Upper lobe of left lung (tissue), 6 donors: ENCODE results near the gene NMUR1. TPM values are rescaled to one million over a fixed set of nuclear protein-coding genes. Genes with fewer than 3 reads are reported as not detected.

Source experiments
- ATAC-seq, 2 donors: fragments of 200-7000 bp; cut with Tn5 transposase; one replicate each; pipeline ENCODE4 v1.9.1; 2022; ENCODE audit warnings: mild to moderate bottlenecking in 2 of 2, moderate library complexity in 2 of 2; ENCODE audit not compliant: low FRiP score in 2 of 2
- DNase-seq, 2 donors: peaks; one replicate each; pipeline ENCODE4 v3.0.0-alpha.2; 2019 to 2020
- H3K27ac ChIP-seq, 4 donors: fragments of 200-600 bp; sonication (generic); one replicate each; pipeline ENCODE4 v1.5.1; 2016 to 2019
- H3K27me3 ChIP-seq, 4 donors: fragments of 200-600 bp; sonication (generic); one replicate each; pipeline ENCODE4 v1.5.1; 2017 to 2019
- H3K36me3 ChIP-seq, 4 donors: fragments of 200-600 bp; sonication (generic); one replicate each; pipeline ENCODE4 v1.5.1; 2016 to 2019
- H3K4me1 ChIP-seq, 4 donors: fragments of 200-600 bp; sonication (generic); one replicate each; pipeline ENCODE4 v1.5.1; 2018 to 2019
- H3K4me3 ChIP-seq, 4 donors: fragments of 200-600 bp; sonication (generic); one replicate each; pipeline ENCODE4 v1.5.1; 2017 to 2019; ENCODE audit warnings: mild to moderate bottlenecking in 2 of 4, moderate library complexity in 1 of 4
- H3K9me3 ChIP-seq, 4 donors: fragments of 200-600 bp; sonication (generic); one replicate each; pipeline ENCODE4 v1.5.1; 2018 to 2019
- CTCF ChIP-seq, 6 experiments: fragments of 450-650 bp in 4 of 6; fragments of 200-600 bp in 2 of 6; sonication (generic) in 2 of 6; IDR thresholded peaks; one replicate each; pipeline ENCODE4 v1.5.1; 2016 to 2019; ENCODE audit warnings: antibody characterized with exemption in 6 of 6
- EP300 ChIP-seq, 4 donors: sonication (generic); formaldehyde crosslinking; IDR thresholded peaks; one replicate each; pipeline ENCODE4 v1.5.1; 2017; ENCODE audit warnings: antibody characterized with exemption in 4 of 4, control low read depth in 2 of 4
- POLR2A ChIP-seq, 4 donors: fragments of 450-650 bp; IDR thresholded peaks; one replicate each; pipeline ENCODE4 v1.5.1; 2016 to 2017; ENCODE audit warnings: antibody characterized with exemption in 4 of 4, mild to moderate bottlenecking in 2 of 4
- POLR2AphosphoS5 ChIP-seq, 2 donors: sonication (generic); formaldehyde crosslinking; IDR thresholded peaks; one replicate each; pipeline ENCODE4 v1.5.1; 2017; ENCODE audit warnings: antibody characterized with exemption in 2 of 2
- WGBS, 2 donors: methylation state at CpG; one replicate each; pipeline ENCODE4 v1.1.5; 2017 to 2018; 5-methylcytosine and 5-hydroxymethylcytosine counted together
- total RNA-seq, 6 donors: library from RNA; depleted of rRNA in 4 of 6; stranded (reverse); fragments of >200 nt in 4 of 6; gene quantifications; one replicate each; pipeline versions ENCODE4 v1.1.0 to v1.2.1, GENCODE V29; 2016 to 2021
- donor health status: DM: no; HTN: no; CAD: no; lungs with moderate emphysema.
- donor health status: DM: no; HTN: yes; CAD: no; lungs with severe emphysema.

The NMUR1 gene
- total RNA-seq, 6 donors from 2014 or later = 1.1 to 2.4 (median 1.9) TPM

GRCh38 chr2:231512222-231512621 is 18.0 kb downstream of the NMUR1 start:
- WGBS, 2 donors = 89% methylated on average over 5 of the region's 5 CpGs
- no peak for ATAC-seq

GRCh38 chr2:231503766-231504165 is 26.5 kb downstream of the NMUR1 start:
- Histone ChIP-seq H3K36me3 (no peaks in the 10 kb centered on the region), H3K4me3 (no peak overlapping the region), H3K9me3 (no peaks in the 10 kb centered on the region), H3K27me3 (no peaks in the 10 kb centered on the region), H3K27ac (no peak overlapping the region), H3K4me1 (no peaks in the 10 kb centered on the region)
- DNase-seq = no peak
- ATAC-seq = no peak
- WGBS, 2 donors = 58 to 63% methylated on average over 3 of the region's 3 CpGs
- TF ChIP-seq POLR2A (IDR thresholded peaks at IDR 0.05) = no peak
- no peak for TF ChIP-seq CTCF (IDR thresholded peaks at IDR 0.05)
- TF ChIP-seq POLR2AphosphoS5 (IDR thresholded peaks at IDR 0.05) = no peak
- TF ChIP-seq EP300 (IDR thresholded peaks at IDR 0.05) = no peak

More at GRCh38 chr2:231512222-231512621, 18.0 kb downstream of the NMUR1 start:
- Histone ChIP-seq H3K36me3 (no peaks in the 10 kb centered on the region), H3K27ac (no peak overlapping the region), H3K9me3 (no peaks in the 10 kb centered on the region), H3K4me3 (no peak overlapping the region), H3K4me1 (peaks cover 6 to 13% (median 7%) of the 10 kb centered on the region in 4 donors), H3K27me3 (no peaks in the 10 kb centered on the region)
- DNase-seq = peak in 1 of 2 donors; percentile 17
- TF ChIP-seq CTCF (IDR thresholded peaks at IDR 0.05) (no peak), EP300 (IDR thresholded peaks at IDR 0.05) (no peak), POLR2A (IDR thresholded peaks at IDR 0.05) (no peak), POLR2AphosphoS5 (IDR thresholded peaks at IDR 0.05) (no peak)

GRCh38 chr2:231502596-231502995 is 27.6 kb downstream of the NMUR1 start:
- H3K27ac ChIP-seq = no peak overlapping the region
- no peak for ATAC-seq

GRCh38 chr2:231497651-231498050 is 32.6 kb downstream of the NMUR1 start:
- TF ChIP-seq POLR2AphosphoS5 (IDR thresholded peaks at IDR 0.05) (no peak), POLR2A (IDR thresholded peaks at IDR 0.05) (no peak), EP300 (IDR thresholded peaks at IDR 0.05) (no peak), CTCF (IDR thresholded peaks at IDR 0.05) (no peak)
- H3K27me3 ChIP-seq = no peaks in the 10 kb centered on the region
- H3K36me3 ChIP-seq = no peaks in the 10 kb centered on the region
- ATAC-seq (no peak), DNase-seq (no peak)
- H3K27ac ChIP-seq = no peak overlapping the region
- no peaks in the 10 kb centered on the region for H3K9me3 ChIP-seq
- H3K4me1 ChIP-seq = no peaks in the 10 kb centered on the region
- H3K4me3 ChIP-seq = no peak overlapping the region
- WGBS, 2 donors = 82% methylated on average over 1 of the region's 1 CpG

More at GRCh38 chr2:231502596-231502995, 27.6 kb downstream of the NMUR1 start:
- no peak overlapping the region for H3K4me3 ChIP-seq
- H3K27me3 ChIP-seq = no peaks in the 10 kb centered on the region
- no peaks in the 10 kb centered on the region for H3K4me1 ChIP-seq
- H3K36me3 ChIP-seq = no peaks in the 10 kb centered on the region
- no peaks in the 10 kb centered on the region for H3K9me3 ChIP-seq
- TF ChIP-seq POLR2AphosphoS5 (IDR thresholded peaks at IDR 0.05) = no peak
- no peak for TF ChIP-seq CTCF (IDR thresholded peaks at IDR 0.05)
- no peak for TF ChIP-seq EP300 (IDR thresholded peaks at IDR 0.05)
- no peak for TF ChIP-seq POLR2A (IDR thresholded peaks at IDR 0.05)
- DNase-seq = no peak

- DNase-seq = no peak
- Histone ChIP-seq H3K4me1 (no peaks in the 10 kb centered on the region), H3K36me3 (no peaks in the 10 kb centered on the region), H3K4me3 (no peak overlapping the region), H3K9me3 (no peaks in the 10 kb centered on the region), H3K27me3 (no peaks in the 10 kb centered on the region), H3K27ac (no peak overlapping the region)
- ATAC-seq = no peak
- TF ChIP-seq EP300 (IDR thresholded peaks at IDR 0.05) (no peak), CTCF (IDR thresholded peaks at IDR 0.05) (no peak), POLR2AphosphoS5 (IDR thresholded peaks at IDR 0.05) (no peak), POLR2A (IDR thresholded peaks at IDR 0.05) (no peak)
- WGBS, 2 donors = 82 to 86% methylated on average over 3 of the region's 3 CpGs
Measured at GRCh38 chr2:231494669-231495068, 35.6 kb downstream of the NMUR1 start.
